ENCODE data around the gene CYSTM1.

The CYSTM1 gene

GRCh38 chr5:140159014-140159927 is 15.7 kb upstream of the CYSTM1 start:
- CTCF ChIA-PET, result interaction anchor here (0.6 to 2.3 kb wide), 6 partner anchors 15 to 317 kb away, joined by 3 to 8 read pairs (median 3); no protein-coding TSS in a partner anchor
- TF ChIP-seq ELF4 (IDR thresholded peaks at IDR 0.05) (no peak), HDGF (IDR thresholded peaks at IDR 0.05; ENCODE audit: borderline replicate concordance) (no peak), L3MBTL2 (conservative IDR thresholded peaks at IDR 0.05) (no peak), NFRKB (IDR thresholded peaks at IDR 0.05) (no peak)
- no peak for DNase-seq (ENCODE audit: extremely low spot score)
- POLR2A ChIA-PET, result interaction anchor here (0.8 kb wide), 1 partner anchor 42 kb away, joined by 4 read pairs; no protein-coding TSS in a partner anchor

DNA sequence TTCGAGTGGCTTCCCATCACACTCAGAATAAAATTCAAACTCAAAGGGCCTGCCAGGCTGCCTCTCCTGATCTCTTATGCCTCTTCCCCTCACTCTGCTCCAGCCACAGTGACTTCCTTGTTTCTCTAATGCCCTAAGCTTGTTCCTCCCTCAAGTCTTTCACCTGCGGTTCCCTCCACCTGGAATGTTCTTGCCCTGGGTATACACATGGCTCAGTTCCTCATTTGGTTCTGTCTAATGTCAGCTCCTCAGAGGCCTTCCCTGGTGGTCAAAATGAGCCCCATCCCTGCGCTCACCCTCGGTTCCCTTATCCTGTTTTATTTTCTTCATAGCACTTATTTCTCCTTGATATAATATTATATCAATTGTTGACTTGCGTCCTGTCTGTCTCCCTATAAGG is 12.7 kb upstream of the CYSTM1 start:
- TF ChIP-seq NFRKB (IDR thresholded peaks at IDR 0.05) (no peak), TARDBP (IDR thresholded peaks at IDR 0.05) (no peak), FOXM1 (IDR thresholded peaks at IDR 0.05; ENCODE audit: borderline replicate concordance) (no peak), HDGF (IDR thresholded peaks at IDR 0.05; ENCODE audit: borderline replicate concordance) (no peak)
- CTCF ChIA-PET, result interaction anchor here (0.6 to 1.8 kb wide), 5 partner anchors 18 to 271 kb away, joined by 3 to 4 read pairs (median 3); partner anchors contain the start of gene NRG2
- no peak for DNase-seq (ENCODE audit: extremely low spot score)
- POLR2A ChIA-PET, result no interaction called here

DNA sequence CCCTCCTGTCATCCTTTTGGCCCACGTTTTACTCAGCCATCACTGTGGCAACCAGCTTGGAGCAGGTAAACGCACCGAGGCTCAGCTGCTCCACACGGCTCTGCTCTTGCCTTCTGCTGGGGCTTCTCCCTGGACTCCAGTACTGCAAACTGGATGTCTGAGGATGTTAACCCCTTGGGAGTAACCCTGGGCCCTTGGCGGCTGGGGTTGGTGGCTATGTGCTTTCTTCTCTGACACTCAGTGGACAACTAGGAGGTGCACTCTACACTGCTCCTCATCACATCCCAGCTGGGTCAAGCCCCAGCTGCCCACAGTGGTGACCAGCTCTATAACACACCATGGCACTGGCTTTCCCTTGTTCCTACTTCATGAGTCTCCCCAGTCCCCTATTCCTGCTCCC is 12.2 kb upstream of the CYSTM1 start:
- ChIA-PET CTCF (interaction anchor here (1.8 kb wide), 1 partner anchor 19 kb away, joined by 4 read pairs; no protein-coding TSS in a partner anchor), POLR2A (no interaction called here)
- TF ChIP-seq ARNT (IDR thresholded peaks at IDR 0.05) (no peak), FOXA1 (IDR thresholded peaks at IDR 0.05) (no peak), SP1 (IDR thresholded peaks at IDR 0.05) (no peak), FOXK2 (IDR thresholded peaks at IDR 0.05) (no peak), ZNF384 (IDR thresholded peaks at IDR 0.05) (no peak), ELF4 (IDR thresholded peaks at IDR 0.05) (no peak), HDGF (IDR thresholded peaks at IDR 0.05; ENCODE audit: borderline replicate concordance) (no peak), BHLHE40 (IDR thresholded peaks at IDR 0.05; ENCODE audit: borderline replicate concordance) (no peak), TARDBP (IDR thresholded peaks at IDR 0.05) (no peak), PKNOX1 (IDR thresholded peaks at IDR 0.05) (no peak), CTBP1 (IDR thresholded peaks at IDR 0.05; ENCODE audit: borderline replicate concordance) (no peak), FOXM1 (IDR thresholded peaks at IDR 0.05; ENCODE audit: borderline replicate concordance) (no peak), LEF1 (IDR thresholded peaks at IDR 0.05; ENCODE audit: borderline replicate concordance) (no peak), L3MBTL2 (conservative IDR thresholded peaks at IDR 0.05) (no peak), NFRKB (IDR thresholded peaks at IDR 0.05) (no peak), SUZ12 (IDR thresholded peaks at IDR 0.05) (no peak)
- DNase-seq (ENCODE audit: extremely low spot score), result no peak

- no peak for DNase-seq (ENCODE audit: extremely low spot score)
- no peak for TF ChIP-seq LEF1 (IDR thresholded peaks at IDR 0.05; ENCODE audit: borderline replicate concordance)
- TF ChIP-seq NFRKB (IDR thresholded peaks at IDR 0.05), result no peak
- TF ChIP-seq FOXM1 (IDR thresholded peaks at IDR 0.05; ENCODE audit: borderline replicate concordance), result no peak
- TF ChIP-seq HDGF (IDR thresholded peaks at IDR 0.05; ENCODE audit: borderline replicate concordance), result no peak
- no peak for TF ChIP-seq SP1 (IDR thresholded peaks at IDR 0.05)
- TF ChIP-seq PKNOX1 (IDR thresholded peaks at IDR 0.05), result no peak
- no peak for TF ChIP-seq TARDBP (IDR thresholded peaks at IDR 0.05)
- no peak for TF ChIP-seq ZNF384 (IDR thresholded peaks at IDR 0.05)
- TF ChIP-seq CTBP1 (IDR thresholded peaks at IDR 0.05; ENCODE audit: borderline replicate concordance), result no peak
- no peak for TF ChIP-seq FOXA1 (IDR thresholded peaks at IDR 0.05)
- no peak for TF ChIP-seq ELF4 (IDR thresholded peaks at IDR 0.05)
- TF ChIP-seq FOXK2 (IDR thresholded peaks at IDR 0.05), result no peak
- POLR2A ChIA-PET, result interaction anchor here (1.4 kb wide), 1 partner anchor 9 kb away, joined by 3 read pairs; the partner anchor contains the start of gene CYSTM1
- CTCF ChIA-PET, result no interaction called here
Observed at GRCh38 chr5:140165101-140165922, 9.7 kb upstream of the CYSTM1 start.

DNA sequence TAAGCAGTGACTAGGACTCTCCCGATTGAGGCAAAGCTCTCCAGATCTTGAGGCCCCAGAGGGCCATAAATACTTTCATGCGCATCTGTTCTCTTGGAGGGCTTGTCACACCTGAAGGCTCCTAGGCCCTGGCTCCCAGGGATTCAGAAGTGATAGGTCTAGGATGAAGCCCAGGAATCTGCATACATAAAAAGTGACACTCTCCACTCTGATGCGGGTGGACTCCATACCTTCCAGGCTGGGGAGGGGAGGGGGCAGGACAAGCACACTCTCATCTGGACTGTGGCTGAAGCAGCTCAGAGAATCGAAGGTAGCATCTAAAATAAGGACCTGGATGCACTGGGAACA is 9.1 kb upstream of the CYSTM1 start:
- CTCF ChIA-PET, result no interaction called here
- TF ChIP-seq BHLHE40 (IDR thresholded peaks at IDR 0.05; ENCODE audit: borderline replicate concordance) (no peak), FOXA1 (IDR thresholded peaks at IDR 0.05) (no peak)
- POLR2A ChIA-PET, result interaction anchor here (1.4 kb wide), 1 partner anchor 9 kb away, joined by 3 read pairs; the partner anchor contains the start of gene CYSTM1
- no peak for DNase-seq (ENCODE audit: extremely low spot score)

- ChIA-PET POLR2A (no interaction called here), CTCF (interaction anchor here (0.6 kb wide), 1 partner anchor 9 kb away, joined by 3 read pairs; no protein-coding TSS in a partner anchor)
- DNase-seq (ENCODE audit: extremely low spot score), result no peak
- TF ChIP-seq ZNF384 (IDR thresholded peaks at IDR 0.05) (no peak), BHLHE40 (IDR thresholded peaks at IDR 0.05; ENCODE audit: borderline replicate concordance) (no peak), L3MBTL2 (conservative IDR thresholded peaks at IDR 0.05) (no peak), CTBP1 (IDR thresholded peaks at IDR 0.05; ENCODE audit: borderline replicate concordance) (no peak), FOXM1 (IDR thresholded peaks at IDR 0.05; ENCODE audit: borderline replicate concordance) (no peak), HDGF (IDR thresholded peaks at IDR 0.05; ENCODE audit: borderline replicate concordance) (no peak), FOXA1 (IDR thresholded peaks at IDR 0.05) (no peak), SP1 (IDR thresholded peaks at IDR 0.05) (no peak), SUZ12 (IDR thresholded peaks at IDR 0.05) (no peak), FOXK2 (IDR thresholded peaks at IDR 0.05) (no peak), PKNOX1 (IDR thresholded peaks at IDR 0.05) (no peak), TARDBP (IDR thresholded peaks at IDR 0.05) (no peak), ARNT (IDR thresholded peaks at IDR 0.05) (no peak), NFRKB (IDR thresholded peaks at IDR 0.05) (no peak), LEF1 (IDR thresholded peaks at IDR 0.05; ENCODE audit: borderline replicate concordance) (no peak)
Observed at GRCh38 chr5:140166911-140167310, 8.1 kb upstream of the CYSTM1 start.

All from HEK293T (cell line).